Measurements from ENCODE around the gene TMEM134.

TMEM134 gene

DNA sequence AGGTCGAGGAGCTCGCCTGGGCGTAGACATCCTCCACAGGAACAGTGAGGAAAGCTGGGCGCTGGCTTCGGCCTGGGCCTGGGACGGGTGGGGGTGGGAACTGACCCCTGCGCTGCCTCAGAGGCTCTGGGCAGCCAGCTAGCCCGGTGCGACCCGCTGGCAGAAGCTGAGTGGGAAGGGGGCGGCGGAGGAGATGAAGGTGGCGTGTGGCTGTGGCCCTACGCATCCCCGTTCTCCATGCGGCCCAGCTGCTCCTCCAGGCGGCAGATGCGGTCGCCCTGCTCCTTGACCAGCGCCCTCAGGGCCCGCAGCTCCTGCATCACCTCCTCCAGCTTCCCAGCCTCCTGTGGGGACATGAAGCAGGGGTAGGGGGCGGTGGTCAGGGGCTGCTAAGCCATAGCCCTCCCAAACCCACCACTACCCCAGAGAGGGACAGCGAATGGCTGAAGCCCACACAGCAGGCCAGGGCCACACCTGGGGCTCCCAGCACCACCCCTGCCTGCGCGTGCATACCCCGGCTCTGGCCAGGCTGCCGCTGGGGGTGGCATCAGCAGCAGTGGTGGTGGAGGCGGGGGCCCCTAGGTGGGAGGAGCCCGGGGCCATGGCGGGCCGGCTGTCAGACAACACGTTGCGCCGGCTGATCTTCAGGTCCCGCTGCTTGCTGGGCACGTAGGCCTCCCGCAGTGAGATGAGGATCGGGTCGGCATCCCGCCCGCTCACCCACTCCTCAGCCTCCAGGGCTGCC, 30.7 kb downstream of the TMEM134 start:
- peaks cover 84% of the 10 kb centered on the region for H3K36me3 ChIP-seq (ENCODE audit: control insufficient read depth, low read length)
- peaks cover 58% of the 10 kb centered on the region for H3K79me2 ChIP-seq (ENCODE audit: control insufficient read depth, low read length)
- peaks cover 55% of the 10 kb centered on the region for H3F3A ChIP-seq (ENCODE audit: control insufficient read depth, insufficient read depth)
- peaks cover 87% of the 10 kb centered on the region for H3K4me1 ChIP-seq (ENCODE audit: control insufficient read depth, low read length)
- H3K9me2 ChIP-seq (replicated peaks; ENCODE audit: control insufficient read depth, low read length) = no peaks in the 10 kb centered on the region
- H3K27me3 ChIP-seq (ENCODE audit: control insufficient read depth, low read length) = no peaks in the 10 kb centered on the region
- peaks cover 12% of the 10 kb centered on the region; the same call in 1 of the 2 replicates for H4K20me1 ChIP-seq (ENCODE audit: control insufficient read depth, insufficient read depth, low read depth, low read length)
- H3K9me3 ChIP-seq (ENCODE audit: control insufficient read depth, insufficient read depth, low read length) = no peaks in the 10 kb centered on the region
- H3K4me2 ChIP-seq (ENCODE audit: low read length) = peak overlapping the region; percentile 94
- H3K27ac ChIP-seq (ENCODE audit: low read depth, low read length) = peak overlapping the region; percentile 97
- H3K4me3 ChIP-seq (ENCODE audit: low read length) = peak overlapping the region; percentile 90
- TF ChIP-seq, protein P1, sequence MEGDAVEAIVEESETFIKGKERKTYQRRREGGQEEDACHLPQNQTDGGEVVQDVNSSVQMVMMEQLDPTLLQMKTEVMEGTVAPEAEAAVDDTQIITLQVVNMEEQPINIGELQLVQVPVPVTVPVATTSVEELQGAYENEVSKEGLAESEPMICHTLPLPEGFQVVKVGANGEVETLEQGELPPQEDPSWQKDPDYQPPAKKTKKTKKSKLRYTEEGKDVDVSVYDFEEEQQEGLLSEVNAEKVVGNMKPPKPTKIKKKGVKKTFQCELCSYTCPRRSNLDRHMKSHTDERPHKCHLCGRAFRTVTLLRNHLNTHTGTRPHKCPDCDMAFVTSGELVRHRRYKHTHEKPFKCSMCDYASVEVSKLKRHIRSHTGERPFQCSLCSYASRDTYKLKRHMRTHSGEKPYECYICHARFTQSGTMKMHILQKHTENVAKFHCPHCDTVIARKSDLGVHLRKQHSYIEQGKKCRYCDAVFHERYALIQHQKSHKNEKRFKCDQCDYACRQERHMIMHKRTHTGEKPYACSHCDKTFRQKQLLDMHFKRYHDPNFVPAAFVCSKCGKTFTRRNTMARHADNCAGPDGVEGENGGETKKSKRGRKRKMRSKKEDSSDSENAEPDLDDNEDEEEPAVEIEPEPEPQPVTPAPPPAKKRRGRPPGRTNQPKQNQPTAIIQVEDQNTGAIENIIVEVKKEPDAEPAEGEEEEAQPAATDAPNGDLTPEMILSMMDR (IDR thresholded peaks at IDR 0.05; ENCODE audit: low read depth, low read length, poor library complexity, severe bottlenecking) = peak; percentile 20
- TF ChIP-seq EZH2phosphoT487 (IDR thresholded peaks at IDR 0.05; ENCODE audit: borderline replicate concordance, low read length) = no peak

DNA sequence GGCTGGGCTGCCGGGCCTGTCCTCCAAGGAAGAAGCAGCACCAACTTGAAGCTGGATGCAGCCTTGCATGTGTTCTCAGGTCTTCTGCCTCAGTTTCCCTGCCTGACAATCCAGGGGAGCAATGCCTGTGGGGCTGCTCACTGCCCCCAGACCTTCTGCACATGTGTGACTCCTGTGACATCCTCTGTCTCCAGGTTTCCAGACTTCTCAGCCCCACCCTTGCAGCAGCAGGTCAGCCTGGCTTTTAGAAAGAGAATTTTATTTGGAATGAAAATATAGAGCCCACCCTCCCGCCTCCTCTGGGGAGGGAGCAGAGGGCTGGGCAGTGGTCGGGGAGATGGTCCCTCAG, 31.3 kb downstream of the TMEM134 start:
- Histone ChIP-seq H4K20me1 (ENCODE audit: control insufficient read depth, insufficient read depth, low read depth, low read length) (peaks cover 12% of the 10 kb centered on the region; the same call in 1 of the 2 replicates), H3K4me2 (ENCODE audit: low read length) (peak overlapping the region; percentile 94), H3K27ac (ENCODE audit: low read depth, low read length) (peak overlapping the region; percentile 97), H3K36me3 (ENCODE audit: control insufficient read depth, low read length) (peaks cover 89% of the 10 kb centered on the region), H3K9me2 (replicated peaks; ENCODE audit: control insufficient read depth, low read length) (no peaks in the 10 kb centered on the region), H3K4me3 (ENCODE audit: low read length) (peak overlapping the region; percentile 90), H3K27me3 (ENCODE audit: control insufficient read depth, low read length) (no peaks in the 10 kb centered on the region), H3K9me3 (ENCODE audit: control insufficient read depth, insufficient read depth, low read length) (no peaks in the 10 kb centered on the region), H3K79me2 (ENCODE audit: control insufficient read depth, low read length) (peaks cover 58% of the 10 kb centered on the region), H3K4me1 (ENCODE audit: control insufficient read depth, low read length) (peaks cover 84% of the 10 kb centered on the region), H3F3A (ENCODE audit: control insufficient read depth, insufficient read depth) (peaks cover 53% of the 10 kb centered on the region)
- no peak for TF ChIP-seq EZH2phosphoT487 (IDR thresholded peaks at IDR 0.05; ENCODE audit: borderline replicate concordance, low read length)
- TF ChIP-seq, protein P1 (IDR thresholded peaks at IDR 0.05; ENCODE audit: low read depth, low read length, poor library complexity, severe bottlenecking) = no peak

DNA sequence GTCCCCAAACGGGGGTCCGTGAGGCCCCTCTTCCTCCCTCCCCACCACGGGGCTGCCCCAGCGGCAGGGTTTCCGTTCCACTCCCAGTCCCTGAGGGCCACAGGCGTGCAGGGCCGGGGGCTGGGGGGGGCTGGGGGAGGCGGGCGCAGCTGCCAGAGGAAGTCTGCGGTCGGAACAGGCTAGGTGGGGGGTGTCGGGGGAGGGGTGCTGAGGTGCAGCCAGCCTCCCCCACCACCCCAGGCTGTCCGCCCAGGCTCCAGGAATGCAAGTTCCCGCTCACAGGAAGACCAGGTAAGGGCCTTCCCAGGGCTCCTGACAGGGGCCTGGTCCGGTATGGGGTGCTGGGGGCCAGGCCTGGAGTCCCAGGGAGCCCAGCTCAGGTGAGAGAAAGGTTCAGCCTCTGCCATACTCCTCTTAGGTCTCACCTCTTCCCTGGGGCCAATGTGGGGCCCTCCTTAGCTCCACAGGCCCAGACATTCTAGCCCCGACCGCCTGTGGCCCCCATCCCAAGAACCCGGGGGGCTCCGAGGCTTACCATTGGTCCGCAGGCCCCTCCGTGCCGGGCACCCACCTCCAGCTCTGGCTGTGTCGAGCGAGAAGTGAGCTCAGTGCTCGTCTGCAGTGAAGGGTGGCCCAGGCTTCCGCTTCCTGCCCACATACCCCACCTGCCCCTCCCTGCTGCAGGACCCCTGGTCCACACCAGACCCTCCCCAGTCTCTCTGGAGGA, 31.8 kb downstream of the TMEM134 start, which contains the start of gene PTPRCAP:
TSS of gene PTPRCAP (minus strand) at position 601 of the 727 bp plus-strand sequence. CDS start at position 538, 63 bp downstream.
- peaks cover 90% of the 10 kb centered on the region for H3K36me3 ChIP-seq (ENCODE audit: control insufficient read depth, low read length)
- peak within 1 kb of the TSS; percentile 97 for H3K27ac ChIP-seq (ENCODE audit: low read depth, low read length)
- peak within 1 kb of the TSS; percentile 90 for H3K4me3 ChIP-seq (ENCODE audit: low read length)
- H3K4me1 ChIP-seq (ENCODE audit: control insufficient read depth, low read length) = peaks cover 79% of the 10 kb centered on the region
- no peaks in the 10 kb centered on the region for H3K9me2 ChIP-seq (replicated peaks; ENCODE audit: control insufficient read depth, low read length)
- H4K20me1 ChIP-seq (ENCODE audit: control insufficient read depth, insufficient read depth, low read depth, low read length) = peaks cover 12% of the 10 kb centered on the region; the same call in 1 of the 2 replicates
- H3F3A ChIP-seq (ENCODE audit: control insufficient read depth, insufficient read depth) = peaks cover 48% of the 10 kb centered on the region
- peaks cover 58% of the 10 kb centered on the region for H3K79me2 ChIP-seq (ENCODE audit: control insufficient read depth, low read length)
- no peaks in the 10 kb centered on the region for H3K27me3 ChIP-seq (ENCODE audit: control insufficient read depth, low read length)
- H3K9me3 ChIP-seq (ENCODE audit: control insufficient read depth, insufficient read depth, low read length) = no peaks in the 10 kb centered on the region
- TF ChIP-seq, protein P1 (IDR thresholded peaks at IDR 0.05; ENCODE audit: low read depth, low read length, poor library complexity, severe bottlenecking) = no peak
- TF ChIP-seq EZH2phosphoT487 (IDR thresholded peaks at IDR 0.05; ENCODE audit: borderline replicate concordance, low read length) = no peak
- H3K4me2 ChIP-seq (ENCODE audit: low read length) = peak within 1 kb of the TSS; percentile 94
